ENCODE data around the gene KNOP1.
"Not testable (repeated sequence)": the region's sequence is repeated elsewhere in the genome, so short reads cannot be mapped to it uniquely, and the experiment has no call there.

The KNOP1 gene

GRCh38 chr16:19743816-19744159 is 25.8 kb upstream of the KNOP1 start:
- no peak for DNase-seq (ENCODE audit: low read depth in 2 of 2)

- DNase-seq (ENCODE audit: low read depth in 2 of 2), result no peak
Observed at GRCh38 chr16:19741354-19741753, 23.3 kb upstream of the KNOP1 start.

GRCh38 chr16:19737306-19738038 is 19.4 kb upstream of the KNOP1 start:
- no peak for DNase-seq (ENCODE audit: low read depth in 2 of 2)

GRCh38 chr16:19735074-19735867 is 17.2 kb upstream of the KNOP1 start:
- no peak for DNase-seq (ENCODE audit: low read depth in 2 of 2)

- no peak for DNase-seq (ENCODE audit: low read depth in 2 of 2)
Observed at GRCh38 chr16:19733551-19733950, 15.5 kb upstream of the KNOP1 start.

- no peak for DNase-seq (ENCODE audit: low read depth in 2 of 2)
Observed at GRCh38 chr16:19728636-19728965, 10.6 kb upstream of the KNOP1 start.

GRCh38 chr16:19722981-19723380 is 5.0 kb upstream of the KNOP1 start:
- DNase-seq (ENCODE audit: low read depth in 2 of 2), result no peak

GRCh38 chr16:19722269-19722952 is 4.4 kb upstream of the KNOP1 start:
- DNase-seq (ENCODE audit: low read depth in 2 of 2), result no peak

- DNase-seq (ENCODE audit: low read depth in 2 of 2), result no peak
Observed at GRCh38 chr16:19718624-19718965, 568 bp upstream of the KNOP1 start.

GRCh38 chr16:19717314-19717713 is 713 bp downstream of the KNOP1 start:
- no peak for DNase-seq (ENCODE audit: low read depth in 2 of 2)

- not testable (repeated sequence) for DNase-seq (ENCODE audit: low read depth in 2 of 2)
Observed at GRCh38 chr16:19716728-19717127, 1.3 kb downstream of the KNOP1 start.

- DNase-seq (ENCODE audit: low read depth in 2 of 2), result no peak
Observed at GRCh38 chr16:19716183-19716582, 1.8 kb downstream of the KNOP1 start.

- DNase-seq (ENCODE audit: low read depth in 2 of 2), result no peak
Observed at GRCh38 chr16:19715566-19715965, 2.5 kb downstream of the KNOP1 start.

GRCh38 chr16:19713697-19714096 is 4.3 kb downstream of the KNOP1 start:
- DNase-seq (ENCODE audit: low read depth in 2 of 2), result no peak

GRCh38 chr16:19712418-19713058 is 5.5 kb downstream of the KNOP1 start:
- DNase-seq (ENCODE audit: low read depth in 2 of 2), result no peak

GRCh38 chr16:19711643-19712042 is 6.4 kb downstream of the KNOP1 start:
- DNase-seq (ENCODE audit: low read depth in 2 of 2), result no peak

GRCh38 chr16:19710991-19711545 is 7.0 kb downstream of the KNOP1 start:
- DNase-seq (ENCODE audit: low read depth in 2 of 2), result no peak

- no peak for DNase-seq (ENCODE audit: low read depth in 2 of 2)
Observed at GRCh38 chr16:19710191-19710908, 7.7 kb downstream of the KNOP1 start.

- DNase-seq (ENCODE audit: low read depth in 2 of 2), result no peak
Observed at GRCh38 chr16:19709381-19710136, 8.5 kb downstream of the KNOP1 start.

- DNase-seq (ENCODE audit: low read depth in 2 of 2), result no peak
Observed at GRCh38 chr16:19708296-19709205, 9.5 kb downstream of the KNOP1 start.

All from stimulated activated CD8-positive, alpha-beta memory T cell treated with anti-CD3 and anti-CD28 coated beads, Interleukin-15, amount 100 ng/mL, for 4 hours (primary cell).